Adrenal gland (tissue), 12 donors: ENCODE measurements around the gene MTCP1. TPM values are rescaled to one million over a fixed set of nuclear protein-coding genes. Genes with fewer than 3 reads are reported as not detected.

ENCODE experiments used
- DNase-seq, 7 donors: peaks; one replicate each; pipeline ENCODE4 v3.0.0-alpha.2; 2019 to 2020
- H3K27ac ChIP-seq, 5 donors: fragments of 200-600 bp; sonication (generic) in 4 of 5; 1 replicate in 3 of 5; 2 replicates in 2 of 5; pipeline versions ENCODE4 v1.5.1 to v1.8.0; 2016 to 2020; ENCODE audit warnings: mild to moderate bottlenecking in 1 of 5
- H3K27me3 ChIP-seq: fragments of 200-600 bp; 2 replicates; pipeline ENCODE4 v1.8.0; 2021
- H3K36me3 ChIP-seq, 2 donors: fragments of 200-600 bp; replicated peaks in 1 of 2; 1 replicate in 1 of 2; 2 replicates in 1 of 2; pipeline versions ENCODE4 v1.5.1 to v1.8.0; 2018 to 2022
- H3K4me1 ChIP-seq, 2 donors: fragments of 200-600 bp; replicated peaks in 1 of 2; 1 replicate in 1 of 2; 2 replicates in 1 of 2; pipeline versions ENCODE4 v1.5.1 to v1.8.0; 2018 to 2021
- H3K4me3 ChIP-seq, 4 donors: fragments of 200-600 bp; sonication (generic) in 3 of 4; one replicate each; pipeline ENCODE4 v1.5.1; 2016 to 2018
- H3K9me3 ChIP-seq, 3 donors: fragments of 200-600 bp; sonication (generic) in 1 of 3; replicated peaks in 1 of 3; 1 replicate in 2 of 3; 2 replicates in 1 of 3; pipeline versions ENCODE4 v1.5.1 to v1.8.0; 2016 to 2021
- POLR2A ChIP-seq, 2 donors: fragments of 450-650 bp; IDR thresholded peaks; one replicate each; pipeline ENCODE4 v1.6.1; 2017; ENCODE audit warnings: antibody characterized with exemption in 2 of 2, mild to moderate bottlenecking in 2 of 2, moderate library complexity in 1 of 2
- WGBS, 4 donors: extraction: QIAGEN DNeasy Blood & Tissue Kit in 2 of 4; methylation state at CpG; one replicate each; pipeline versions ENCODE4 v1.1.5 to v1.1.7; 2013 to 2017; 5-methylcytosine and 5-hydroxymethylcytosine counted together
- intact Hi-C, 2 donors: fragments of 100-400 bp; cut with DNase I; formaldehyde crosslinking; loops; one replicate each; pipeline versions ENCODE4 v1.14.1 to v1.15.0; 2022 to 2023
- polyA plus RNA-seq, 3 donors: library from polyadenylated mRNA; stranded (reverse); fragments of 200-250 nt in 2 of 3; fragments of 350-450 nt in 1 of 3; fragmentation: Illumina TruSeq in 1 of 3; extraction: RNeasy Lipid Tissue Mini Kit (QIAGEN cat#74804) in 1 of 3; gene quantifications; one replicate each; pipeline ENCODE4 v1.2.3, GENCODE V29; 2013 to 2014
- total RNA-seq, 9 donors: library from RNA; depleted of rRNA in 4 of 9; stranded (reverse); fragments of >200 nt in 4 of 9; fragments of 120-200 nt in 1 of 9; fragmentation: NEBNext Ultra II Directional in 1 of 9; extraction: Animal tissue kit (Norgen Biotek cat#: 25700) in 1 of 9; gene quantifications; one replicate each; pipeline versions ENCODE4 v1.1.0 to v1.2.4, GENCODE V29; 2013 to 2023
- TF ChIP-seq, protein P1 (sequence below), 6 experiments: fragments of 450-650 bp in 4 of 6; fragments of 200-600 bp in 2 of 6; sonication (generic) in 1 of 6; IDR thresholded peaks; 1 replicate in 5 of 6; 2 replicates in 1 of 6; pipeline versions ENCODE4 v1.5.1 to v1.8.0; 2016 to 2021; ENCODE audit warnings: antibody characterized with exemption in 6 of 6, mild to moderate bottlenecking in 2 of 6, moderate library complexity in 1 of 6
- donor health status: healthy with polysubstance abuse.
- donor health status: Bipolar disorder and iron deficiency.
- donor health status: DM: yes; HTN: yes; CAD: no.
- donor health status: DM: no; HTN: no; CAD: no.
- donor health status: DM: no; HTN: no; CAD: no.
- donor health status: DM: yes; HTN: yes; CAD: no.

MTCP1 gene
- total and polyA plus RNA-seq, 12 donors, result 1.2 to 218 (median 17.1) TPM; not detected in 1

DNA sequence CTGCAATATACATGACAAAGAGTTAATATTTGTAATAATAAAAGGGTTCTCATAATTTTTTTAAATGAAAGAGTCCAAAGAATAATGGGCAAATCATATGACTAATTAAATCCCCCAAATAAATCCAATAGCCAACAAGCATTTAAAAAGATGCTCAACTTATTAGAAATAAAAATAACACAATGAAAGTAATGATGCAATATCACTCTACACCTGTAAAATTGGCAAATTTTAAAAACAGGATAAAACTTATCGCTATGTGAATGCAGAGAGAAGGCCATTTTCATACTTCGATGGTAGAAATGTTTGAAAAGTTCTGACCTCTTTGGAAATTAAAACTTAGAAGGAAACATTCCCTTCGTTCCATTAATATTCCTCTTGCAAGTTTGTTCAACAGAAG, 50.3 kb downstream of the MTCP1 start:
- Histone ChIP-seq H3K4me3 (no peak overlapping the region), H3K27me3 (no peaks in the 10 kb centered on the region), H3K27ac (no peak overlapping the region), H3K9me3 (no peaks in the 10 kb centered on the region), H3K4me1 (no peaks in the 10 kb centered on the region), H3K36me3 (no peaks in the 10 kb centered on the region)
- DNase-seq, result no peak
- 77 to 85% (median 82%) methylated on average over 3 of the region's 3 CpGs for WGBS, 4 donors
- no peak for TF ChIP-seq POLR2A (IDR thresholded peaks at IDR 0.05)
- TF ChIP-seq, protein P1, sequence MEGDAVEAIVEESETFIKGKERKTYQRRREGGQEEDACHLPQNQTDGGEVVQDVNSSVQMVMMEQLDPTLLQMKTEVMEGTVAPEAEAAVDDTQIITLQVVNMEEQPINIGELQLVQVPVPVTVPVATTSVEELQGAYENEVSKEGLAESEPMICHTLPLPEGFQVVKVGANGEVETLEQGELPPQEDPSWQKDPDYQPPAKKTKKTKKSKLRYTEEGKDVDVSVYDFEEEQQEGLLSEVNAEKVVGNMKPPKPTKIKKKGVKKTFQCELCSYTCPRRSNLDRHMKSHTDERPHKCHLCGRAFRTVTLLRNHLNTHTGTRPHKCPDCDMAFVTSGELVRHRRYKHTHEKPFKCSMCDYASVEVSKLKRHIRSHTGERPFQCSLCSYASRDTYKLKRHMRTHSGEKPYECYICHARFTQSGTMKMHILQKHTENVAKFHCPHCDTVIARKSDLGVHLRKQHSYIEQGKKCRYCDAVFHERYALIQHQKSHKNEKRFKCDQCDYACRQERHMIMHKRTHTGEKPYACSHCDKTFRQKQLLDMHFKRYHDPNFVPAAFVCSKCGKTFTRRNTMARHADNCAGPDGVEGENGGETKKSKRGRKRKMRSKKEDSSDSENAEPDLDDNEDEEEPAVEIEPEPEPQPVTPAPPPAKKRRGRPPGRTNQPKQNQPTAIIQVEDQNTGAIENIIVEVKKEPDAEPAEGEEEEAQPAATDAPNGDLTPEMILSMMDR (IDR thresholded peaks at IDR 0.05), result no peak
- intact Hi-C loops, result no loop called here

Other genes with a start within 250 kb of the MTCP1 start
- gene SMIM9, start 236.5 kb downstream of the MTCP1 start, total RNA-seq, result under 1 TPM in 1 of 9 donors, not detected in 8; 0.11 TPM
- gene SMIM9, start 236.5 kb downstream of the MTCP1 start, polyA plus RNA-seq, result not detected
- gene F8A1, start 184.8 kb downstream of the MTCP1 start, total RNA-seq, result 10 to 100 TPM in 6 of 9 donors, 1 to 10 TPM in 2, under 1 TPM in 1; 0.61 to 49.2 (median 20.5) TPM
- gene F8A1, start 184.8 kb downstream of the MTCP1 start, polyA plus RNA-seq, result 10 to 100 TPM; 40.5 to 50.1 (median 47.6) TPM
- gene F8, start 48.4 kb downstream of the MTCP1 start, total RNA-seq, result 10 to 100 TPM; 31.3 to 78.1 (median 40.7) TPM
- 10 to 100 TPM; 13.4 to 24.8 (median 15.7) TPM for gene F8, start 48.4 kb downstream of the MTCP1 start, polyA plus RNA-seq
- gene FUNDC2, start 44.3 kb downstream of the MTCP1 start, total RNA-seq, result 100 to 1,000 TPM in 6 of 9 donors, 10 to 100 TPM in 3; 72.0 to 188 (median 117) TPM
- 100 to 1,000 TPM in 1 of 3 donors, 10 to 100 TPM in 2; 71.5 to 210 (median 84.0) TPM for gene FUNDC2, start 44.3 kb downstream of the MTCP1 start, polyA plus RNA-seq
- 10 to 100 TPM in 4 of 9 donors, 1 to 10 TPM in 5; 5.9 to 32.5 (median 9.9) TPM for gene CMC4, start within 50 bp of the MTCP1 start, total RNA-seq
- gene CMC4, start within 50 bp of the MTCP1 start, polyA plus RNA-seq, result 10 to 100 TPM in 2 of 3 donors, 1 to 10 TPM in 1; 5.0 to 20.3 (median 17.5) TPM
- gene BRCC3, start 372 bp upstream of the MTCP1 start, total RNA-seq, result 10 to 100 TPM; 10.6 to 26.7 (median 20.1) TPM
- 10 to 100 TPM in 1 of 3 donors, 1 to 10 TPM in 2; 7.8 to 43.0 (median 9.7) TPM for gene BRCC3, start 372 bp upstream of the MTCP1 start, polyA plus RNA-seq
- gene VBP1, start 145.3 kb upstream of the MTCP1 start, total RNA-seq, result 10 to 100 TPM; 18.2 to 94.0 (median 40.1) TPM
- gene VBP1, start 145.3 kb upstream of the MTCP1 start, polyA plus RNA-seq, result 10 to 100 TPM; 18.7 to 85.4 (median 19.5) TPM
- 1 to 10 TPM in 3 of 9 donors, under 1 TPM in 6; 0.18 to 5.7 (median 0.76) TPM for gene RAB39B, start 193.4 kb upstream of the MTCP1 start, total RNA-seq
- gene RAB39B, start 193.4 kb upstream of the MTCP1 start, polyA plus RNA-seq, result 1 to 10 TPM in 2 of 3 donors, under 1 TPM in 1; 0.77 to 2.6 (median 1.8) TPM